ENCODE data around the gene MUSK.
"Not testable (repeated sequence)": the region's sequence is repeated elsewhere in the genome, so short reads cannot be mapped to it uniquely, and the experiment has no call there.

The MUSK gene

DNA sequence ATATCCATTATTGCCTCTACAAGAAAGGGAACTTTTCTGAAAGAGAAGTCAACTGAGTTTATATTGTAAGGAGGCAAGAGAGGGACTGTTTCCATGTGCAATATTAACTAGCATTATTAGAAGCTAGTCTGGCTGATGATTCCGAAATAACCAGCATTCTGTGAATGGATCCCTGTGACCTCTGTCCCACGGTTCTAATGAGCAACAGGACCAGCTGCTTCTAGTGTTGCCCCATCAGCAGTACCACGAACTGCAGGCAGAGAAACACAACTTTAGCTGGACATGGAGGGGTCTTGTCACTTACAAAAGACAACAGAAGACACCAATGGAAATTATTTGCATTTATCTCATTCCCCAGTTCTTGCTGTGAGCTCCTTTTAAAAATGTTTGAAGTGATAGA lies 95.4 kb downstream of the MUSK start:
- DNase-seq, result no peak

GRCh38 chr9:110765926-110766325 lies 97.3 kb downstream of the MUSK start:
- DNase-seq, result no peak

- no peak for DNase-seq
Measured at GRCh38 chr9:110767559-110768063, 99.0 kb downstream of the MUSK start.

DNA sequence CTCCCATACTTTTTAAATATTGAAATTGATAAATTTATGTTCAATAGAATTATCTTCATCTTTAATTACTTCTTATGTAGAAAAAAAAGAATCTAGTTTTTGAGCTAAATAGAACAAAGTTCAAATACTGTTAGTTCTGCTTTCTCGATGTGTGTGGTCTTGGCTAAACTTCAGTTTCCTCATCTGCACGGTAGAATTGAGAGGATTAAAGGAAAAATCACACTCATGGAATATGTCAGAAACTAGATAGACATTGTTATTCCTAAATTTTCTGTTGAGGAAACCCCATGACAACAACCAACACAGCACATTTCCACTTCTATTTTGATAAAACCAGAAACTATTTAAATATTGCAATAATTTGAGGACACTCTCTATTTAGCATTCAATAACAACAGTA lies 100.3 kb downstream of the MUSK start:
- no peak for DNase-seq

GRCh38 chr9:110769667-110770066 lies 101.1 kb downstream of the MUSK start:
- DNase-seq, result no peak

GRCh38 chr9:110775724-110776123 lies 107.1 kb downstream of the MUSK start:
- no peak for DNase-seq

DNA sequence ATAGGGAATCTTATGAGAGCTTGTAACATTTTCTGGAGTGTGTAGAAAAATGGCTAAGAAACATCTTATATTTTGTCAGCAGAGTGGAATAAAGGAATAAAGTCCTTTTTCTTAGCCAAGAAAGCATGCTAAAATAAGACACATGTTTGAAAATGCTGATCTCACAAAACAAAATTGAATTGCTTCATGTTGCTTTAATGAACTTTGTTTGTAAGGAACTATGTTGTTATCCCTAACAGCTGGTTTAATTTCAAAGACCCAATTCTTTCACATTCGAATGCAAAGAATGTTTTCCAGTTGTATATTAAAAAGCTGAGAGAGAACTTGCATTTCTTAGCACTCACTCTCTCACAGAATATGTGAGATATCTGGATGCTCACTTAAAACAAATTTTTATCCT lies 107.6 kb downstream of the MUSK start:
- no peak for DNase-seq

DNA sequence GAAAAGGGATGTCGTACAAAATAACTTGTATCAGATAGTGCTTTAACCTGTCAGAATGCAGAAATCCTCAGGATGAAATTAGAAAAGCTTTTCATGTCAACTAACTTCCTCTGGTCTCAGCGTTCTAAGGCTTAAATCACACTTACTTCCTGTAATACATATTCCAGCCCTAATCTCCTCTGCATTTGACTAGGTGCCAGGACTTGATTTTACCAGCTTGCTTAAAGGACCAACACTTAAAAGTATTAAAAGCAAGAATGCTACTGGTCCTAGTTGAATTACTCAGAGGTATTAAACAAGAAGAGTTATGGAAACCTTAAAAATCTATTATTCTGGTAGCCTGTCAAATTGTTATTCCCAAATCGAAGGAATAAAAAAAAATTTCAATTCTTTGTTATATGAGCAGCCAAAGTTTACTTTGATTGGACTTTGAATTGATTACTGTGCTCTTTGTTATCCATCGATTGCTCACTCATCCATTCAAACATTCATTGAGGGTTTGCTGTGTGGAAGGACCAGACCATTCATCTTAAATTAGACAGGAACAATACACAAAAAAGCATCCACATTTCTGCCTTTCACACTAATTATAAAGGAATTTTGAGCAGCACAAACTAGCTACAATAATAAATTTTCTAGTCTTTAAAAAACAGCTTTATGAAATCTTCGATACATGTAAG lies 108.7 kb downstream of the MUSK start:
- no peak for DNase-seq

GRCh38 chr9:110777876-110778215 lies 109.3 kb downstream of the MUSK start:
- no peak for DNase-seq

GRCh38 chr9:110782701-110783100 lies 114.1 kb downstream of the MUSK start:
- no peak for DNase-seq

DNA sequence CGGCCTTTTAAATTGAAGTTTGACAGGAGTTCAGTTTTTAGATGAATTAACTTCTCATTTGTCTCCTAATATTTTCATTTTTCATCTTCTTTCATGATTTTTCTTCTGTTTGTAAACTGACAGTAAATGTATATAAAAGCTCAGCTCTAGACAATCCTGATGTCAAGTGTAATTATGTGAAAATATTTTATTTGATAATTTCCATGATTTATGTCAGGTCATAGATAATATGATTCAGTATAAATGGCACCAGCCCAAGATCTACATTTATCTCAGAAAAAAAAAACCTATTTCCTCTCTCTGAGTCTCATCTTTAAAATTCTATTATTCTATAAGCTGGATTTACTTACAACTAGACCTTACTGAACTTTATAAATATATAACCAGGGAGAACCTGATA lies 115.7 kb downstream of the MUSK start:
- no peak for DNase-seq

DNA sequence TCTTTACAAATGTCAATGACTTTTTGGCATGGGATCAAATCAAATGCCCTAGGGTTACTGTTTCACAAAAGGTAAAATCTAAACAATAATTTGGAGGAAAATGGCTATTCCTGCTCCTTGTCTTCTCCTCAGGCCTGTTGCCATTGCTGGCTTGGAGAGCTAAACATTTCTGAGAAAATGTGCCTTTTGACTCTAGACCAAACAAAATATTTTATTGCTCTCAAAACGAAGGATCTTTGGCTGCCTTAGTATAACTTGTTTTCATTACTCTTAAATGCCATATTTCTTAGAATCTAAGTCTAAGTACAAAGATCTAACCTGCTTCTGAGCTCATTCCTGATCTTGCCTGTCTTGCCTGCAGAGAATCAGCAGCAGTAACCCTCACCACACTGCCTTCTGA lies 116.6 kb downstream of the MUSK start:
- DNase-seq, result no peak

- not testable (repeated sequence) for DNase-seq
Measured at GRCh38 chr9:110788396-110788795, 119.8 kb downstream of the MUSK start.

GRCh38 chr9:110788871-110789270 lies 120.3 kb downstream of the MUSK start:
- no peak for DNase-seq

- no peak for DNase-seq
Measured at GRCh38 chr9:110797611-110798010, 129.0 kb downstream of the MUSK start.

DNA sequence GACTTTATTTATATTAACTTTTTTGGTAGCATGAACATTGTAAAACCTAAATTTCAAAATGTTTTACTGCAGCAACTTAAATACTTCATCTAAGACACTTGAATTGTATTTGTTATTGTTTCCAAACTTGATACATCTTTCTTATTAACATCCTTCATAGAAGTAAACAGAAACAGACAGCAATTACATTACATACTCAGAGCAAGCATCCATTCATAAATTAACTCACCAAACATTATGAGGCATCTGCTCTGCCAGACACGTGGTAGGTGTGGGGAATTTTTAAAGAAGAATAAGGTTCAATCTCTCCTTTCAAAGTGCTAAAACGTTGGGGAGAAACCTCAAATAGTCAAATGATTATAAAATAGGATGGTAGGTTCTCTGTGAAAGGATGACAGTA lies 130.8 kb downstream of the MUSK start:
- no peak for DNase-seq

GRCh38 chr9:110801426-110801825 lies 132.8 kb downstream of the MUSK start:
- DNase-seq, result no peak

GRCh38 chr9:110802416-110803035 lies 133.9 kb downstream of the MUSK start:
- no peak for DNase-seq

- DNase-seq, result no peak
Measured at GRCh38 chr9:110807956-110808598, 139.5 kb downstream of the MUSK start.

- no peak for DNase-seq
Measured at GRCh38 chr9:110808599-110808980, 140.0 kb downstream of the MUSK start.

DNA sequence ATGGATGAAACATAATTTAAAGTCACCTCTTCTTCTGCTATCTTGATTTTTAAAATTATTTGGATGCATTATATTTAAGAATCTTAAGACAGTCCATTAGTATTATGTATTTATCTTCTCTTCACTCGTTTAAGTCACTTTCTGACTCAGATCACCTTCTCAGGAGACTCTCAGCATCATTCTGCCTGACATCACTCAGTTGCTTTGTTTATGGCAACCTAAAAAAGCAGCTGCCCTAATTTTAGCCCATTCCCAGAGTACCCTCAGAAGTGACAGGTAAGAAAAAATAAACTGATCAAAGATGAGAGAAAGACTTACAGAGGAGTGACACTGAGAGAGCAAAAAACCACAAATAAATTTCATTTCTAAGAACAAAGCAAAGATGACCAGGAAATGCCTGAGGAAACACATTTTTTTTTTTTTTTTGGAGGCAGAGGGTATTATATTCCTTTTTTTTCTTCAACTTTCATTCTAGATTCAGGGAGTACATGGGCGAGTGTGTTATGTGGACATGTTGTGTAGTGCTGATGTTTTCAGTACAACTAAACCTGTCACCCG lies 140.5 kb downstream of the MUSK start:
- no peak for DNase-seq

GRCh38 chr9:110810262-110810976 lies 141.8 kb downstream of the MUSK start:
- no peak for DNase-seq

DNA sequence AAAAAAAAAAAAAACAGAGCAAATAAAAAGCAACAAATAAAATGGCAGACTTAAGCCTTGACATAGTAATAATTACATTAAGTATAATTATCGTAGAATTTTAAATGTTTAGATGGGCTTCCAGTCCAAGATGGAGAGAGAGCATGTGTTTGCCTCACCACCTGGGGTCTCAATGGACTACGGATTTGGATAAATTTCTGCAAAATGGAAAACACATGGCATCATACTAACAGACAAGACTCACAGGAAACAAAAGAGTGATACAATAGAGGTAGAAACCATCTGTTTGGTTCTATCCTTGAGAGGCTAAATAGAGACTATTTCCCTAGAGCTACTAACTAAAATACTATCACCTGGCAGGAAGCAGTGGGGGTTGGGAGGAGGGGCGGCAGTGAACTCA lies 144.3 kb downstream of the MUSK start:
- no peak for DNase-seq
